ENCODE measurements around the gene DKK1.

The DKK1 gene

GRCh38 chr10:52276163-52276562 is 37.9 kb upstream of the DKK1 start:
- H3K36me3 ChIP-seq: no peaks in the 10 kb centered on the region
- TF ChIP-seq CTCF (IDR thresholded peaks at IDR 0.05): no peak
- H3K27ac ChIP-seq: no peak overlapping the region
- H3K4me3 ChIP-seq (ENCODE audit: low read depth in 1 of 2, low read length in 1 of 2): no peak overlapping the region
- H3K9me3 ChIP-seq: no peaks in the 10 kb centered on the region
- no peaks in the 10 kb centered on the region for H3K4me1 ChIP-seq (ENCODE audit: control insufficient read depth in 1 of 2, insufficient read depth in 1 of 2, low read depth in 1 of 2, low read length in 1 of 2)
- H3K27me3 ChIP-seq: no peaks in the 10 kb centered on the region

- Histone ChIP-seq H3K4me3 (ENCODE audit: low read depth in 1 of 2, low read length in 1 of 2) (no peak overlapping the region), H3K36me3 (no peaks in the 10 kb centered on the region), H3K27me3 (no peaks in the 10 kb centered on the region), H3K4me1 (ENCODE audit: control insufficient read depth in 1 of 2, insufficient read depth in 1 of 2, low read depth in 1 of 2, low read length in 1 of 2) (no peaks in the 10 kb centered on the region), H3K27ac (no peak overlapping the region), H3K9me3 (no peaks in the 10 kb centered on the region)
- TF ChIP-seq CTCF (IDR thresholded peaks at IDR 0.05): no peak
These were observed 37.1 kb upstream of the DKK1 start for GRCh38 chr10:52276986-52277385.

GRCh38 chr10:52279546-52279945 is 34.5 kb upstream of the DKK1 start:
- Histone ChIP-seq H3K36me3 (no peaks in the 10 kb centered on the region), H3K27me3 (no peaks in the 10 kb centered on the region), H3K4me3 (ENCODE audit: low read depth in 1 of 2, low read length in 1 of 2) (no peak overlapping the region), H3K9me3 (no peaks in the 10 kb centered on the region), H3K27ac (no peak overlapping the region), H3K4me1 (ENCODE audit: control insufficient read depth in 1 of 2, insufficient read depth in 1 of 2, low read depth in 1 of 2, low read length in 1 of 2) (no peaks in the 10 kb centered on the region)
- no peak for TF ChIP-seq CTCF (IDR thresholded peaks at IDR 0.05)

GRCh38 chr10:52280051-52280450 is 34.0 kb upstream of the DKK1 start:
- Histone ChIP-seq H3K4me1 (ENCODE audit: control insufficient read depth in 1 of 2, insufficient read depth in 1 of 2, low read depth in 1 of 2, low read length in 1 of 2) (no peaks in the 10 kb centered on the region), H3K36me3 (no peaks in the 10 kb centered on the region), H3K27ac (no peak overlapping the region), H3K27me3 (no peaks in the 10 kb centered on the region), H3K9me3 (no peaks in the 10 kb centered on the region), H3K4me3 (ENCODE audit: low read depth in 1 of 2, low read length in 1 of 2) (no peak overlapping the region)
- no peak for TF ChIP-seq CTCF (IDR thresholded peaks at IDR 0.05)

- TF ChIP-seq CTCF (IDR thresholded peaks at IDR 0.05): no peak
- no peak overlapping the region for H3K27ac ChIP-seq
- no peak overlapping the region for H3K4me3 ChIP-seq (ENCODE audit: low read depth in 1 of 2, low read length in 1 of 2)
- no peaks in the 10 kb centered on the region for H3K36me3 ChIP-seq
- H3K27me3 ChIP-seq: no peaks in the 10 kb centered on the region
- no peaks in the 10 kb centered on the region for H3K9me3 ChIP-seq
- H3K4me1 ChIP-seq (ENCODE audit: control insufficient read depth in 1 of 2, insufficient read depth in 1 of 2, low read depth in 1 of 2, low read length in 1 of 2): no peaks in the 10 kb centered on the region
These were observed 30.9 kb upstream of the DKK1 start for GRCh38 chr10:52283174-52283573.

GRCh38 chr10:52284416-52285013 is 29.6 kb upstream of the DKK1 start:
- no peaks in the 10 kb centered on the region for H3K4me1 ChIP-seq (ENCODE audit: control insufficient read depth in 1 of 2, insufficient read depth in 1 of 2, low read depth in 1 of 2, low read length in 1 of 2)
- TF ChIP-seq CTCF (IDR thresholded peaks at IDR 0.05): no peak
- H3K4me3 ChIP-seq (ENCODE audit: low read depth in 1 of 2, low read length in 1 of 2): no peak overlapping the region
- H3K27me3 ChIP-seq: no peaks in the 10 kb centered on the region
- no peak overlapping the region for H3K27ac ChIP-seq
- no peaks in the 10 kb centered on the region for H3K36me3 ChIP-seq
- H3K9me3 ChIP-seq: no peaks in the 10 kb centered on the region
